Ishikawa (cell line): ENCODE results near the gene CNTNAP2.

Experiments used
- CEBPB ChIP-seq: IDR thresholded peaks from 2 replicates; pipeline ENCODE4 v1.6.1; 2012
- CREB1 ChIP-seq: IDR thresholded peaks from 2 replicates; pipeline ENCODE4 v1.6.1; 2012; ENCODE audit warnings: low read depth
- EGR1 ChIP-seq: IDR thresholded peaks from 2 replicates; pipeline ENCODE4 v1.6.1; 2012
- EP300 ChIP-seq: IDR thresholded peaks from 2 replicates; pipeline ENCODE4 v1.6.1; 2012; ENCODE audit warnings: borderline replicate concordance
- FOXM1 ChIP-seq: IDR thresholded peaks from 2 replicates; pipeline ENCODE4 v1.6.1; 2012; ENCODE audit warnings: low read depth, borderline replicate concordance
- MAX ChIP-seq: IDR thresholded peaks from 2 replicates; pipeline ENCODE4 v1.6.1; 2012
- NFIC ChIP-seq: IDR thresholded peaks from 2 replicates; pipeline ENCODE4 v1.6.1; 2012
- RAD21 ChIP-seq: IDR thresholded peaks from 2 replicates; pipeline ENCODE4 v1.6.1; 2012; ENCODE audit warnings: low read depth
- REST ChIP-seq: IDR thresholded peaks from 2 replicates; pipeline ENCODE4 v1.6.1; 2012; ENCODE audit warnings: low read depth, mild to moderate bottlenecking
- TAF1 ChIP-seq: IDR thresholded peaks from 2 replicates; pipeline ENCODE4 v1.6.1; 2012; ENCODE audit warnings: low read depth, mild to moderate bottlenecking
- TCF12 ChIP-seq: IDR thresholded peaks from 2 replicates; pipeline ENCODE4 v1.6.1; 2012; ENCODE audit warnings: low read depth
- TEAD4 ChIP-seq: IDR thresholded peaks from 2 replicates; pipeline ENCODE4 v1.6.1; 2012
- USF1 ChIP-seq: IDR thresholded peaks from 2 replicates; pipeline ENCODE4 v1.6.1; 2012
- YY1 ChIP-seq: IDR thresholded peaks from 2 replicates; pipeline ENCODE4 v1.6.1; 2012; ENCODE audit warnings: low read depth
- ZBTB7A ChIP-seq: IDR thresholded peaks from 2 replicates; pipeline ENCODE4 v1.6.1; 2012; ENCODE audit warnings: low read depth

Gene CNTNAP2

GRCh38 chr7:148380596-148381419 is 2264.2 kb downstream of the CNTNAP2 start:
- TF ChIP-seq MAX = no peak
- TF ChIP-seq CREB1 = no peak
- no peak for TF ChIP-seq TEAD4
- TF ChIP-seq NFIC = no peak
- no peak for TF ChIP-seq REST
- no peak for TF ChIP-seq EGR1
- no peak for TF ChIP-seq FOXM1
- no peak for TF ChIP-seq YY1
- no peak for TF ChIP-seq CEBPB
- no peak for TF ChIP-seq RAD21
- TF ChIP-seq USF1 = no peak
- TF ChIP-seq TAF1 = no peak
- TF ChIP-seq TCF12 = no peak

GRCh38 chr7:148382596-148382995 is 2266.0 kb downstream of the CNTNAP2 start:
- TF ChIP-seq EGR1 = no peak
- TF ChIP-seq USF1 = no peak
- no peak for TF ChIP-seq CREB1
- TF ChIP-seq TEAD4 = no peak
- no peak for TF ChIP-seq REST
- no peak for TF ChIP-seq TAF1
- no peak for TF ChIP-seq FOXM1
- TF ChIP-seq MAX = no peak
- no peak for TF ChIP-seq ZBTB7A
- TF ChIP-seq TCF12 = no peak
- no peak for TF ChIP-seq RAD21
- no peak for TF ChIP-seq CEBPB
- TF ChIP-seq EP300 = no peak
- TF ChIP-seq NFIC = no peak
- TF ChIP-seq YY1 = no peak

GRCh38 chr7:148383651-148384050 is 2267.1 kb downstream of the CNTNAP2 start:
- TF ChIP-seq TEAD4 (no peak), CEBPB (no peak), CREB1 (no peak), FOXM1 (no peak), EP300 (no peak), EGR1 (no peak), USF1 (no peak), YY1 (no peak), TAF1 (no peak), NFIC (no peak), TCF12 (no peak), RAD21 (no peak), ZBTB7A (no peak), MAX (no peak), REST (no peak)
